HG03280 (cell line): ENCODE measurements around the gene SERGEF.

ENCODE experiments used
- ATAC-seq: cut with Tn5 transposase; IDR thresholded peaks from one replicate; pipeline ENCODE4 v1.9.1; 2021; ENCODE audit warnings: mild to moderate bottlenecking, moderate library complexity; ENCODE audit not compliant: unreplicated experiment

The SERGEF gene

GRCh38 chr11:17822401-17822781 lies 190.5 kb downstream of the SERGEF start:
- no peak for ATAC-seq

DNA sequence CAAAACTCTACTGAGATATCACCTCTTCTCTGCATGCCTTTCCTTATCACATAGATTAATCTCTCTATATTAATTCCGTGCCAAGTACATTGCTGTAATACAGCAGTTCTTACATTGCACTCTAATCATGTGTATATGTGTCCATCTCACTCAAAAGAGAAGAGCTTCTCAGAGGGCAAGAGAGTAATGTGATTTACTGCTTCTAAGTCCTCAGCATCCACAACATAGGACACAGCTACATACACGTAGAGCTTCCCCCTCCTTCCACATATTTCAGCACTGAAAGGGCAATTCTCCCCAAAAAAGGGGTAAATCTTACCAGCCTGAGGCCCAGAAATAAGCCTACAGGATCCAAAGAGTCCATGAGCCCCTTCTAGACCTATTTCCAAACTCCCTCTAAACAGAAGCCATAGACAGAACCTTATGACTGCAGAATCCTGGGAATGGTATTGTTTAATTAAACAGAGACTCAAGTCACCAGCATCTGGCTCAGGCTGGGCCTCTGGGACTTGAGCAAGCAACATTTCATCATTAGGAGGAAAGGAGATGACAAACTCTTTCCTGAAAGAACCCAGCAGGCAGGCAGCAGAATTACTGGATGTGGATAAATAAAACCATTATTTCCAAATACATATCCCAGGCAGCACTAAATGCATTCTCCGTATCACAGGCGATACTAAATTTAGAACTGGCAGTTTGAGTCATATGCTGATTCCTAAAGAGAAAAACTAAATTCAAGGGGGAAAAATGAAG lies 191.0 kb downstream of the SERGEF start:
- ATAC-seq = no peak

DNA sequence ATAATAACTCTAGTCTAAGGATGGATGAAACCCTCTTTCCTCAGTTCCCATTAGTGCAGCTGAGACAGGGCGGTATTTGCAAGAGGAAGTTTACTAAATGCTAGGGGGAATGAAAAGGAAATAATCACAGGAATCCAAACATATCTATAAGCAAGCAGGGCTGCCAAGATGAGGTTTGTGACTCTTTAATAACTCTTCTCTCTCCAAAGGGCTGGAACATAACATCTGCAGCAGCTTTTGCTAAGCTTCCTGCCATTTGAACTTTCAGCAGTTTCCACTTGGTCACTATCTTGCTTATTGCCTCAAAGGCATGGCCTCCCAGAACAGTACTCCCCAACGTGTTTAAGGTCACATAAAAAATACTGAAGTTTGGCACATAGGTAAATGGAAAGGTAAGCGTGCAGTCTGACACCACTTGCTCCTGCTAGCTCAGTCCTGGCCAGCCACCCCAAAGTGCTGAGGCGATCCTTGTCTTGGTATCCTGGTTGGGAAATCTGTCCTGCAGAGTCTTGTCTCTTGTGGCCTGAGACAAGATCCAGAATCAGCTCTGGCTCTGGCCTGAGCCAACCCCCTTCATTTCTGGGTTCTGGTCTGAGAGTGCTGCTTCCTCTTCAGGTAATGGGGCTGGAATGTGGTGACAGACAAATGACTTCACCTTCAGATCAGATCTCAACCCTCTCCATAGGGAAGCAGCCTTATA lies 196.5 kb downstream of the SERGEF start:
- no peak for ATAC-seq

GRCh38 chr11:17814546-17814945 lies 198.3 kb downstream of the SERGEF start:
- ATAC-seq = no peak

- ATAC-seq = no peak
These were observed 199.3 kb downstream of the SERGEF start for GRCh38 chr11:17813391-17814059.

DNA sequence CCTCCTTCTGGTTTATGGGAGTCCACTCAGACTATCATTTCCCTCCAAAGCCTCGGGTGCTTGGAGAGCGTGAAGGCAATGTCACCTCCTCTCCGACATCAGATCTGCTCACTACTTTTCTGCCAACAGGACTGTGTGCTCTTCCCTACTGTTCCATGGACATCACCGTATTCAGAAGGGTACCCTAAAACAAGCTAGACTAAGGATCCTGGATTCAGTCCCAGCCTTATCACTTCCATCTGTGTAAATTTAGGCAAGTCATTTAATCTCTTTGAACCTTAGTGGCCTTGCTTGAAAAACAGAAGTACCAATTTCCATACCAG lies 200.0 kb downstream of the SERGEF start:
- no peak for ATAC-seq

DNA sequence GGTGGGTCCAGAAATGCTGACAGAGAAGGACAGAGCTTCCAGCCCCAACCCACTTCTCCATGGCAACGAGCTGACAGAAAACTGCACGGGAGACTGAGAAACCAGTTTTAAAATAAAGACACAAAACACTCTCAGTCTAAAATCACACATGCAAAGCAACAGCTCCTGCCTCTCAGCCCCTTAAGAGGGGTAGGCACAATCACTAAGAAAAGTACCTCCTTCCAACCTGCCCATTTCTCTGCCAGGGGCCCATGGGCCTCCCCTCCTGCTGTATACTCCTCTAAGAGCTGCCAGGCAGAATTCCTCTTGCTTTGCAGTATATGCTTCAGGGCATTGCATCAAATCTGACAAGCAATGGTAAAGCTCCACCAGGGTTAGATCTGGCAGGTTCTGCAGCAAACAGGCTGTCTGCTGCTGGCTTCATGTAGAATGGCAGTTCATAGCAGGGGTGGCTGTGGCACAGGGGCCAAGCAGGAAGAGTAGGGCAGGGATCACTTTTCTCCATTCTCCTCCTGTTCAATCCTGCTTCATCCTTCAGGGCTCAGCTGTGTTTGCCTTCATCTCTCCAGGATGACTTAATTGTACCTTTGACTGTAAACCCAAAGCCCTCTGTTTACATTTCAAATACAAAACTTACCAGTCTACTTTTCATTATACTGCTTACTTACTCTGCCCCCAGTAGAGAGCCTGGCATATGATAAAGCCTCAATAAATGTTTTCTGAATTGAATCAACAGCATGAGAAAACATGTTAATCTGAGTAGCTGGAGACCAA lies 200.6 kb downstream of the SERGEF start:
- no peak for ATAC-seq

DNA sequence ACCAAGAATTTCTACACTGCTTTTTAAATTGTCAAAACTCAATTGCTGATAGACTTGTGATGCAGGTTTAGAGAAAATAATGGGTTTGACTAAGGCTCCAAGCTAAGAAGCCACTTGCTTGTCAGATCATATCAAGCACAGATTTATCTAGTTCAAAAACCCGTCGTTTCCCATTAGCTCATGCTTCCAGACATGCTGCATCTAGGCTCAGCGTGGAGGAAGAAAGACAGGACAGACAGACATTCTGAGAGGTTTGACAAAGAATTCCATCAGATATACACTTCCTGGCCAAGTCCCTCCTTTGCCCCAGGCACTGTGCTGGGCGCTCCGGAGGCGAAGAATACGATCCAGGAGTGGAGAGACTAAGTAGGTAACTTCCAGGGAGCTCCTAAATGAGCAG lies 201.5 kb downstream of the SERGEF start:
- no peak for ATAC-seq

- ATAC-seq = no peak
These were observed 202.1 kb downstream of the SERGEF start for GRCh38 chr11:17810746-17811145.

DNA sequence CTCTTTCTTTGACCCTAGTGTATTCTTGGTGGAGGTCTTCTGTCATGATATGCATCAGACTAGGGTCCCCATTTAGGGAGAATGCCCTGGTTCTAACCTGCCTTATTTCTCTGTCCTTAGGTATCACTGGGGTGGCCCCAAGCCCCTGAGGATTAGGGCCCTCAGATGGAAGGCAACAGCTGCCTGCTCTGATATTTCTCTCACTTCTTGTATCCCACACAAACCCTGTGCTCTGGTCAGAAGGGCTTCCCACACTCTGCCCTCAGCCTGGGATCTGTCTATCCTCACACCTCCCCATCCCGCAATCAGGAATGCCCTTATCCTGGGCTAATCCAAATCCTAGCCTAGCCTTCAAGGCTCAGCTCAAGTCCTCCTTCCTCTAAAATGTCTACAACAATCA lies 202.8 kb downstream of the SERGEF start:
- no peak for ATAC-seq

DNA sequence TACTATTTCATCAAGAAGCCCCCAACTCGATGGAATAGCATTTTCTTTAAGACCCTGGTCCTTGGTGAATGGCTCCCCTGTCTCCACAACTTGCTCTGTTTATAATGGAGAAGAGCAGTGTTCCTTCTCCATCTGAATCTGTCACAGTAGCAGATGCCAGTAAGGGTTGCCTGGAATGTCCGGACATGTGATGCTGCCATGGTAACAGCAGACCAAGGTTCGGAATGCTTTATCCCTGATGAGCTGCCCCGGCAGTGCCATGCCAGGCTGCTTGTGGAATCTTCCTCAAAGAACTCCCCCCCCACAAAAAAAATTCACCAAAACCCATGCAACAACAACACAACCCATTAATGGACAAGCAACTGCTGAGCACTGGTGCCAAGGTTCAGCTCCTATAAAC lies 205.8 kb downstream of the SERGEF start:
- no peak for ATAC-seq

DNA sequence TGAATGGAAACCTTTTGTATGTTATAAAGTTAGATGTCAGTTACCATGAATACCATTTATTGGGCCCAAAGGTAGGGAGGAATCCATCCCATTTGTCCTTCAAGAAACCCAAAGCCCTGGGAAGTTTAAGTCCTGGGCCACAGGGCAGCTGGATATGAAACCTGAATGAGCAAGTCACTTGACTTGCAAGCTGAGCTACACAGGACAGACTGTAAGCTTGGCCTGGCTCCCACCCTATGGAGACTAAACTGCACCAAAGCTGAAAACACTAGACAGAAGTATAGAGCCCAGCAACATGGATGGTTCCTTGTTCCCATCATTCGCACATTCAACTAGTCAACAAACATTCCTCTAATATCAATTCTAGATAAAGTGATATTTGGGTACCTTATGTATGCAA lies 207.0 kb downstream of the SERGEF start:
- no peak for ATAC-seq

DNA sequence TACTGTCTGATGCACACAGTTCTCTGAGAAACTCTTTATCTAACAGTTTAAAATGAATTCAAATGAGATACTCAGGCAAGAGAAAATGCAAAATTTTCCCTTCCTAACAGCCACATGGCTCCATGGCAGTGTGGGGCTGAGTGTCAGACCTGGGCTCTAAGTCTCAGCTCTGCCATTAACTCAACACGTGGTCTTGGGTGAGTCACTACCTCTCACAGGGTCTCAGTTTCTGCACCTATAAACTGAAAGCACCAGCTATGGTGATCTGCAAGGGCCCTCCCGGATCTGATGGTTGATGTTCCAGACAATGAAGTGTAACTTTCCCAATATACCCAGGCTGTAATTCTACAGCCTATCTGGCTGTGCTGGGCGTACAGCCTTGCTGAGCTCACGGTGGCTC lies 207.8 kb downstream of the SERGEF start:
- ATAC-seq = no peak

DNA sequence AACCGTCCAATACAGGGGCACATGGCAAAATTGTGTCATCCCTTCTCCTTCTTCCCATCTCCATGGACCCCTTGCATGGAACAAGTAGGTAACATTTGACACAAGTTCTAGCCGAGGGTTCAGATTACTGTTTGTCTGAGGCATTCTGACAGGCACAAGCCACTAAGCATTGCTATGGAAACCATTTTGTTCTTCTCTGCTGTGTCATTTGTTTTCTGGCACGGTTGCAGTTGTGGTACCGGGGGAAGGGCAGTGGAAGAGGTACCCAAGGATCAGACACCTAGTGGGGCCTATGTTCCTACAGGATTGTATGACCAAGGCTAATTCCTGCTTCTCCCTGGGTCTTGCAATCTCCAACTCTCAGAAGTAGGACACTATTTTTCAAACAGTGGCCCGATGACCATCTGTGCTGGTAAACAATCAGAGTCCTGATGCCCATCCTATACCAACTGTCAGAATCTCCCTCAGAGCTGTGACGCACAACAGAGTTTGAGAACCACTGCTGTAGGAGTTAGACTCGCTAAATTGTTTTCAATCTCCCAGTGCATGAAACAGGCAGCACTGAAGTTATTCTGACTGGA lies 209.0 kb downstream of the SERGEF start:
- no peak for ATAC-seq

DNA sequence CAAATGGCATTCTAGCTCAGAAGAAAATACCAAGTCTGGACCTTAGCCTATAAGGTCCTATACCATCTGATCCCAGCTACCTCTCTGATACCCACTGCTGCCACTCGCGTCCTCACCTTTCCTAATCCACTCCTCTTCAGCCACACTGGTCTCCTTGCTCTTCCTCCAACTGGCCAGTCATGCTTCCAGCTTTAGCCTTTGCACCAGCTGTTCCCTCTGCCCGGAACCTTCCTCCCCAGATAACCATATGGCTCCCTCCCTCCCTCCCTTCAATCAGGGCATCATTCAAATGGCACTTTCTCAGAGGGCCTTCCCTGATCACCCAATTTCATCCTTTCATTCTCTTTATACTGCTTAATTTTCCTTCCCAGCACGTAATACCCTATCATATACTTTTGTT lies 210.4 kb downstream of the SERGEF start:
- no peak for ATAC-seq

DNA sequence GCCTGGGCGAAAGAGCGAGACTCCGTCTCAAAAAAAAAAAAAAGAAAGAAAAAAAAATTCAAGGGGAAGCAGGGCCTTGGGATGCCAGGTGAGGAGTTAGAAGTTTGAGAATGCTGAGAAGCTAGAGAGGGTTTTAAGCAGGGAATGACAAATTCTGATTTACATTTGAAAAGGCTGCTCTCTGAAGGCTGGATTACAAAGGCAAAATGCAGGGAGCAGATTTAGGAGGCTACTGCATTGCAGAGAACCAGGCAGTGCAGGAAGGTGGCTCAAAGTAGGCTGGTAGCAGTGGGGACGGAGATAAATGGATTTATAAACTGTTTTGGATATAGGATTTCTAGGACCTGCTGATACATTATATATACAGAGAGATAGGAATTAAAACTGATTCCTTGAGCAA lies 211.7 kb downstream of the SERGEF start:
- no peak for ATAC-seq

GRCh38 chr11:17799147-17799546 lies 213.7 kb downstream of the SERGEF start:
- no peak for ATAC-seq

DNA sequence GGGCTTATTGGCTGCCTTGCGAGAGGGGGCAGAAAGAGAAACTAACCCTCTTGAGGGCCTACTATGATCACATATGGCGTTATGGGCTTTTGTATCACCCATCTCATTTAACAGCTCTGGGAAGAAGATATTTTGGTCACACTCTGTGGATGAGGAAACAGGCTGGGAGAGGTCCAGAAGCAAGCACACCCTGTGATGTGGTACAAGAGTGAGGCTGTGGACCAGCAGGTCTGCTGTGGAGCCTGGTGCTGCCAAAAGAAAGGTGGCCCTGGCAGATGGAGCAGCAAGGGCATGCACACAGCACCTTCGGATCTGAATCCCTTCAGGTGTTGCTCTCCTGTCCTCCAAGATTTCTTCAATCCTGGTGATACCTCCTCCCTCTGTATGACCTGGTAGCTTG lies 214.1 kb downstream of the SERGEF start:
- ATAC-seq = no peak

- ATAC-seq = no peak
These were observed 214.6 kb downstream of the SERGEF start for GRCh38 chr11:17798253-17798652.

DNA sequence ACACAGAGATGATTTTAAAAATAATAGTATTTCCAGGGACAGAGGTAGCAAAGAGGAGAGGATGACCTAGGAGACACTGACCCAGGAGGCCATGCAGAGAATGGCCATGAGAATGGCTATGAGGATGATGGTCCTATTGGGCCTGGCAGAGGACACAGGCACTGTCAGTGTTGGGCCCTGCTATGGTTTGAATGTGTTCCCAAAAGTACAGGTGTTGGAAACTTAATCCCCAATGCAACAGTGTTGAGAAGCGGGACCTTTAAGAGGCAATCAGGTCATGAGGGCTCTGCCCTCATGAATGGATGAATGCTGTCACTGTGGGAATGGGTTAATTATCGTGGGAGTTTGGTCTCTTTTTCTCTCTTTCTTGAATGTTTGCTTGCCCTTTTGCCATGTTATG lies 216.7 kb downstream of the SERGEF start:
- no peak for ATAC-seq

DNA sequence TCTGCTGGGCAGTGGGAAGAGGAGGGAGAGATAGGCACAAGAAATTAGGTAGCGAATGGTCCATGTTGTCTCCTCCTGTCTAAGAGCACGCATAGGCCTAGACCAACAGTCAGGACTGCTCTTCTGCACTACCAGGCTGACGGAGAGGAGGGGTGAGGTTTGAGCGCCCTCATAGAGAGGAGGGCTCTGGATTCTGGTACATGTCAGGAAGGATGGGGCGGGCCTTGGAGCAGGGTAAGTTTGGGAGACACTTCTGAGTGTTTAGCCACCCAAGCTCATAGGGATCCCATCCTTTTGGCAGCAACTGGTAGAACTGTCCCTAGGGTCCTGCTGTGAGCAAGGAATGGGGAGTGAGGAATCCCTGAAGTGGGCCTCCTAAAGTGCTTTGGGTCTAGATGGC lies 217.9 kb downstream of the SERGEF start:
- ATAC-seq = no peak
